ENCODE data around the gene MAGI3. TPM values are rescaled to one million over a fixed set of nuclear protein-coding genes. Genes with fewer than 3 reads are reported as not detected.

MAGI3 gene
- total and polyA plus RNA-seq, 4 donors = 3.0 to 28.8 (median 7.5) TPM

DNA sequence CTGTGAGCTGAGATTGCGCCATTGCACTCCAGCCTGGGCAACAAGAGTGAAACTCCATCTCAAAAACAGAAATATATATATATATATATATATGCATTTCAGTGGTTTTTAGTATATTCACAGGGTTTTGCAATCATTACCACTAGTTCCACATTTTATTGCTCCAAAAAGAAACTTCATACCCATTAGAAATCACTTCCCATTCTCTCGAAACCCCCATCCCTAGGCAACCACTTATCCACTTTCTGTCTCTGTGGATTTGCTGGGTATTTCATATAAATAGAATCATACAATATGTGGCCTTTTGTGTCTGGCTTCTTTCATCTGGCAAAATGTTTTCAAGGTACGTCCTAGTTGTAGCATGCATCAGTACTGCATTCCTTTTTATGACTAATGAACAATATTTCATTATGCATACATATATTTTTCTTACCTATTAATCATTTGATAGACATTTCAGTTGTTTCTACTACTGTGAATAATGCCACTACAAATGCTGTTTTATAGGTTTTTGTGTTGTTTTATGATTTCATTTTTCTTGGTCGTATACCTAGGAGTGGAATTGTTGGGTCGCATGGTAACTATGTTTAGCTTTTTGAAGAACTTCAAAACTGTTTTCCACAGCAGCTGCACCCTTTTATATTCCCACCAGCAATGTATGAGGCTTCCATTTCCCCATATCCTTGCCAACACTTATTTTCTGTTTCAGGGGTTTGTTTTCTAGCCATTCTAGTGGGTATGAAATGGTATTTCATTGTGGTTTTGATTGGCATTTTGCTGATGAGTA, 273.0 kb downstream of the MAGI3 start:
- no peak for DNase-seq (ENCODE audit: low spot score)
- Histone ChIP-seq H3K9ac (ENCODE audit: low read depth in 1 of 2, low read length in 2 of 2) (no peak overlapping the region), H3K27ac (ENCODE audit: low read depth in 1 of 2, low read length in 2 of 2) (no peak overlapping the region), H3K4me3 (ENCODE audit: low read depth in 1 of 3, low read length in 3 of 3) (no peak overlapping the region), H3K36me3 (ENCODE audit: control insufficient read depth in 4 of 4, insufficient read depth in 3 of 4, low read depth in 1 of 4, low read length in 3 of 4) (peaks cover 0 to 8% (median 3%) of the 10 kb centered on the region in 4 donors), H3K9me3 (ENCODE audit: control insufficient read depth in 4 of 4, low read length in 3 of 4) (no peaks in the 10 kb centered on the region), H3K27me3 (ENCODE audit: control insufficient read depth in 4 of 4, insufficient read depth in 4 of 4, low read length in 3 of 4) (no peaks in the 10 kb centered on the region), H3K4me1 (ENCODE audit: control insufficient read depth in 4 of 4, insufficient read depth in 4 of 4, low read length in 3 of 4) (no peaks in the 10 kb centered on the region)
- WGBS = 92% methylated on average over 5 of the region's 5 CpGs
- TF ChIP-seq YY1 (IDR thresholded peaks at IDR 0.05) (no peak), FOXA1 (IDR thresholded peaks at IDR 0.05) (no peak), TAF1 (conservative IDR thresholded peaks at IDR 0.05) (no peak), HNF4G (IDR thresholded peaks at IDR 0.05) (no peak), HNF4A (conservative IDR thresholded peaks at IDR 0.05) (no peak), GABPA (IDR thresholded peaks at IDR 0.05 in 1 of 2, conservative IDR thresholded peaks at IDR 0.05 in 1 of 2) (no peak), RXRA (IDR thresholded peaks at IDR 0.05) (no peak), JUND (IDR thresholded peaks at IDR 0.05) (no peak), NR2F2 (IDR thresholded peaks at IDR 0.05) (no peak), FOXA2 (IDR thresholded peaks at IDR 0.05) (no peak)
- TF ChIP-seq, protein P1, sequence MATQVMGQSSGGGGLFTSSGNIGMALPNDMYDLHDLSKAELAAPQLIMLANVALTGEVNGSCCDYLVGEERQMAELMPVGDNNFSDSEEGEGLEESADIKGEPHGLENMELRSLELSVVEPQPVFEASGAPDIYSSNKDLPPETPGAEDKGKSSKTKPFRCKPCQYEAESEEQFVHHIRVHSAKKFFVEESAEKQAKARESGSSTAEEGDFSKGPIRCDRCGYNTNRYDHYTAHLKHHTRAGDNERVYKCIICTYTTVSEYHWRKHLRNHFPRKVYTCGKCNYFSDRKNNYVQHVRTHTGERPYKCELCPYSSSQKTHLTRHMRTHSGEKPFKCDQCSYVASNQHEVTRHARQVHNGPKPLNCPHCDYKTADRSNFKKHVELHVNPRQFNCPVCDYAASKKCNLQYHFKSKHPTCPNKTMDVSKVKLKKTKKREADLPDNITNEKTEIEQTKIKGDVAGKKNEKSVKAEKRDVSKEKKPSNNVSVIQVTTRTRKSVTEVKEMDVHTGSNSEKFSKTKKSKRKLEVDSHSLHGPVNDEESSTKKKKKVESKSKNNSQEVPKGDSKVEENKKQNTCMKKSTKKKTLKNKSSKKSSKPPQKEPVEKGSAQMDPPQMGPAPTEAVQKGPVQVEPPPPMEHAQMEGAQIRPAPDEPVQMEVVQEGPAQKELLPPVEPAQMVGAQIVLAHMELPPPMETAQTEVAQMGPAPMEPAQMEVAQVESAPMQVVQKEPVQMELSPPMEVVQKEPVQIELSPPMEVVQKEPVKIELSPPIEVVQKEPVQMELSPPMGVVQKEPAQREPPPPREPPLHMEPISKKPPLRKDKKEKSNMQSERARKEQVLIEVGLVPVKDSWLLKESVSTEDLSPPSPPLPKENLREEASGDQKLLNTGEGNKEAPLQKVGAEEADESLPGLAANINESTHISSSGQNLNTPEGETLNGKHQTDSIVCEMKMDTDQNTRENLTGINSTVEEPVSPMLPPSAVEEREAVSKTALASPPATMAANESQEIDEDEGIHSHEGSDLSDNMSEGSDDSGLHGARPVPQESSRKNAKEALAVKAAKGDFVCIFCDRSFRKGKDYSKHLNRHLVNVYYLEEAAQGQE (IDR thresholded peaks at IDR 0.05) = no peak
- TF ChIP-seq, protein P2, sequence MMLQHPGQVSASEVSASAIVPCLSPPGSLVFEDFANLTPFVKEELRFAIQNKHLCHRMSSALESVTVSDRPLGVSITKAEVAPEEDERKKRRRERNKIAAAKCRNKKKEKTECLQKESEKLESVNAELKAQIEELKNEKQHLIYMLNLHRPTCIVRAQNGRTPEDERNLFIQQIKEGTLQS (IDR thresholded peaks at IDR 0.05) = no peak
- TF ChIP-seq, protein P3, sequence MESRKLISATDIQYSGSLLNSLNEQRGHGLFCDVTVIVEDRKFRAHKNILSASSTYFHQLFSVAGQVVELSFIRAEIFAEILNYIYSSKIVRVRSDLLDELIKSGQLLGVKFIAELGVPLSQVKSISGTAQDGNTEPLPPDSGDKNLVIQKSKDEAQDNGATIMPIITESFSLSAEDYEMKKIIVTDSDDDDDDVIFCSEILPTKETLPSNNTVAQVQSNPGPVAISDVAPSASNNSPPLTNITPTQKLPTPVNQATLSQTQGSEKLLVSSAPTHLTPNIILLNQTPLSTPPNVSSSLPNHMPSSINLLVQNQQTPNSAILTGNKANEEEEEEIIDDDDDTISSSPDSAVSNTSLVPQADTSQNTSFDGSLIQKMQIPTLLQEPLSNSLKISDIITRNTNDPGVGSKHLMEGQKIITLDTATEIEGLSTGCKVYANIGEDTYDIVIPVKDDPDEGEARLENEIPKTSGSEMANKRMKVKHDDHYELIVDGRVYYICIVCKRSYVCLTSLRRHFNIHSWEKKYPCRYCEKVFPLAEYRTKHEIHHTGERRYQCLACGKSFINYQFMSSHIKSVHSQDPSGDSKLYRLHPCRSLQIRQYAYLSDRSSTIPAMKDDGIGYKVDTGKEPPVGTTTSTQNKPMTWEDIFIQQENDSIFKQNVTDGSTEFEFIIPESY (IDR thresholded peaks at IDR 0.05) = no peak
- TF ChIP-seq, protein P4, sequence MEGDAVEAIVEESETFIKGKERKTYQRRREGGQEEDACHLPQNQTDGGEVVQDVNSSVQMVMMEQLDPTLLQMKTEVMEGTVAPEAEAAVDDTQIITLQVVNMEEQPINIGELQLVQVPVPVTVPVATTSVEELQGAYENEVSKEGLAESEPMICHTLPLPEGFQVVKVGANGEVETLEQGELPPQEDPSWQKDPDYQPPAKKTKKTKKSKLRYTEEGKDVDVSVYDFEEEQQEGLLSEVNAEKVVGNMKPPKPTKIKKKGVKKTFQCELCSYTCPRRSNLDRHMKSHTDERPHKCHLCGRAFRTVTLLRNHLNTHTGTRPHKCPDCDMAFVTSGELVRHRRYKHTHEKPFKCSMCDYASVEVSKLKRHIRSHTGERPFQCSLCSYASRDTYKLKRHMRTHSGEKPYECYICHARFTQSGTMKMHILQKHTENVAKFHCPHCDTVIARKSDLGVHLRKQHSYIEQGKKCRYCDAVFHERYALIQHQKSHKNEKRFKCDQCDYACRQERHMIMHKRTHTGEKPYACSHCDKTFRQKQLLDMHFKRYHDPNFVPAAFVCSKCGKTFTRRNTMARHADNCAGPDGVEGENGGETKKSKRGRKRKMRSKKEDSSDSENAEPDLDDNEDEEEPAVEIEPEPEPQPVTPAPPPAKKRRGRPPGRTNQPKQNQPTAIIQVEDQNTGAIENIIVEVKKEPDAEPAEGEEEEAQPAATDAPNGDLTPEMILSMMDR (IDR thresholded peaks at IDR 0.05; ENCODE audit: low read depth, low read length, missing input control) = no peak

DNA sequence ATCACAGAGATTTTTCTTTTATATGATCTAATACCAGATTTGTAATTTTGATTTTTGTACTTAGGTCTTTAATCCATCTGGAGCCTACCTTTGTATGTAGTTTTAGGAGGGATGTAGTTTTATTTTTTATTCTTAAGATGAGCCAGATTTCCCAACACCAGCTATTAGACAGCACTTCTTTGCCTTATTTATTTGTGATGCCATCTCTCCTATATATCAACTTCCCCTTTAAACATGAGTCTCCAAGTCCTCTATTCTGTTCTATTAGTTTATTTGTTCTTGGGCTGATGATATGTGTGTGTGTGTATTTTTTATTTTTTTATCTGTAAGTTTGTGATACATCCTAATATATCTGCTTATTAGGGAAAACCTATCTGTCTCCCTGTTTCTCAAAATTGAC, 274.8 kb downstream of the MAGI3 start:
- Histone ChIP-seq H3K36me3 (ENCODE audit: control insufficient read depth in 4 of 4, insufficient read depth in 3 of 4, low read depth in 1 of 4, low read length in 3 of 4) (peaks cover 0 to 3% (median 0%) of the 10 kb centered on the region in 4 donors), H3K4me1 (ENCODE audit: control insufficient read depth in 4 of 4, insufficient read depth in 4 of 4, low read length in 3 of 4) (no peaks in the 10 kb centered on the region), H3K27ac (ENCODE audit: low read depth in 1 of 2, low read length in 2 of 2) (no peak overlapping the region), H3K9ac (ENCODE audit: low read depth in 1 of 2, low read length in 2 of 2) (no peak overlapping the region), H3K9me3 (ENCODE audit: control insufficient read depth in 4 of 4, low read length in 3 of 4) (no peaks in the 10 kb centered on the region), H3K4me3 (ENCODE audit: low read depth in 1 of 3, low read length in 3 of 3) (no peak overlapping the region), H3K27me3 (ENCODE audit: control insufficient read depth in 4 of 4, insufficient read depth in 4 of 4, low read length in 3 of 4) (no peaks in the 10 kb centered on the region)
- no peak for DNase-seq (ENCODE audit: low spot score)
- no peak for TF ChIP-seq EGR1 (IDR thresholded peaks at IDR 0.05; ENCODE audit: low read depth in 2 of 2)
- no peak for TF ChIP-seq NR2F2 (IDR thresholded peaks at IDR 0.05)
- TF ChIP-seq, protein P4 (IDR thresholded peaks at IDR 0.05; ENCODE audit: low read depth, low read length, missing input control) = no peak
- no peak for TF ChIP-seq YY1 (IDR thresholded peaks at IDR 0.05)
- no peak for TF ChIP-seq HNF4G (IDR thresholded peaks at IDR 0.05)
- TF ChIP-seq, protein P2 (IDR thresholded peaks at IDR 0.05) = no peak
- TF ChIP-seq JUND (IDR thresholded peaks at IDR 0.05) = no peak
- TF ChIP-seq, protein P1 (IDR thresholded peaks at IDR 0.05) = no peak

Data from liver (tissue), 9 donors.